OCI-LY7 (cell line): ENCODE measurements around the gene DOK3.

Experiments used
- CTCF ChIP-seq: fragments of 200-600 bp; sonication (generic); conservative IDR thresholded peaks from 2 replicates; pipeline ENCODE4 v1.5.1; 2014; ENCODE audit warnings: mild to moderate bottlenecking, antibody characterized with exemption, low read length, moderate library complexity, mixed read lengths
- EZH2phosphoT487 ChIP-seq: fragments of 200-600 bp; sonication (generic); IDR thresholded peaks from 2 replicates; pipeline ENCODE4 v1.6.1; 2018; ENCODE audit warnings: low read depth, borderline replicate concordance, mild to moderate bottlenecking, mixed run types, antibody characterized with exemption, low read length, moderate library complexity, mixed read lengths

GRCh38 chr5:177548495-177548894, 38.9 kb upstream of the DOK3 start:
- no peak for TF ChIP-seq CTCF
- TF ChIP-seq EZH2phosphoT487, result no peak
